ENCODE data around the gene ALG13.
"Not testable (repeated sequence)": the region's sequence is repeated elsewhere in the genome, so short reads cannot be mapped to it uniquely, and the experiment has no call there.

The ALG13 gene

GRCh38 chrX:111680988-111681779 lies at the start of gene ALG13:
Gene ALG13 (plus strand): TSS chrX:111681170. CDS start chrX:111681219, 49 bp downstream.
- H3K4me3 ChIP-seq (ENCODE audit: low read length), result peak within 1 kb of the TSS; percentile 70
- peak; percentile 54 for DNase-seq (ENCODE audit: low read depth)
- TF ChIP-seq, protein P1, sequence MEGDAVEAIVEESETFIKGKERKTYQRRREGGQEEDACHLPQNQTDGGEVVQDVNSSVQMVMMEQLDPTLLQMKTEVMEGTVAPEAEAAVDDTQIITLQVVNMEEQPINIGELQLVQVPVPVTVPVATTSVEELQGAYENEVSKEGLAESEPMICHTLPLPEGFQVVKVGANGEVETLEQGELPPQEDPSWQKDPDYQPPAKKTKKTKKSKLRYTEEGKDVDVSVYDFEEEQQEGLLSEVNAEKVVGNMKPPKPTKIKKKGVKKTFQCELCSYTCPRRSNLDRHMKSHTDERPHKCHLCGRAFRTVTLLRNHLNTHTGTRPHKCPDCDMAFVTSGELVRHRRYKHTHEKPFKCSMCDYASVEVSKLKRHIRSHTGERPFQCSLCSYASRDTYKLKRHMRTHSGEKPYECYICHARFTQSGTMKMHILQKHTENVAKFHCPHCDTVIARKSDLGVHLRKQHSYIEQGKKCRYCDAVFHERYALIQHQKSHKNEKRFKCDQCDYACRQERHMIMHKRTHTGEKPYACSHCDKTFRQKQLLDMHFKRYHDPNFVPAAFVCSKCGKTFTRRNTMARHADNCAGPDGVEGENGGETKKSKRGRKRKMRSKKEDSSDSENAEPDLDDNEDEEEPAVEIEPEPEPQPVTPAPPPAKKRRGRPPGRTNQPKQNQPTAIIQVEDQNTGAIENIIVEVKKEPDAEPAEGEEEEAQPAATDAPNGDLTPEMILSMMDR (conservative IDR thresholded peaks at IDR 0.05; ENCODE audit: low read depth, low read length), result peak; percentile 71

DNA sequence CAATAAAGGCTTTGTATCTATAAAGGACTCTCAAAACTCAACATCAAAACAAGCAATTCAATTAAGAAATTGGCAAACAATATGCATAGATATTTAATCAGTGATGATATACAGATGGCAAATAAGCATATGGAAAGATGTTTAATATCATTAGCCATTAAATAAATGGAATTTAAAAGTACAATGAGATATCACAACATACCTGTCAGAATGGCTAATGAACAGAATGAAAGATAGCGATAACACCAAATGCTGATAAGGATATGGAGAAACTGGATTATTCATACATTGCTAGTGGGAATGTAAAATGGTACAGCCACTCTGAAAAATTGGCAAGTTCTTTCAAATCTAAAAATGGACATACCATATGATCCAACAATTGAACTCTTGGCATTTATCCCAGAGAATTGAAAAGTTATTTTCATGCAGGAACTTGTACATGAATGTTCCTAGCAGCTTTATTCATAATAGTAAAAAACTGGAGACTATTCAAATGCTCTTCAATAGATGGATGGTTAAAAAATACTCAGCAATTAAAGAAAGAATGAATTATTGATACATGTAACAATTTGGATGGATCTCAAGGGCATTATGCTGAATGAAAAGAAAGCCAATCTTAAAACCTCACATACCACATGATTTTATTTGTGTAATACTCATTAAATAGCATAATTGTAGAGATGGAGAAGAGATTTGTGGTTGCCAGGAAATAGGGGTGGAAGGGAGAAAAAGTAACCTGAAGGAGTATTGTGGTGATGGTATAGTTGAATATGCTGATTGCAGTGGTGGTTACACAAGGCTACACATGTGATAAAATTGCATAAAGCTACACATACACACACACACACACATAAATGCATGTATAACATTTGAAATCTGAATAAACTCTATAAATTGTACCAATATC lies 45.9 kb upstream of the ALG13 start:
- TF ChIP-seq, protein P1 (conservative IDR thresholded peaks at IDR 0.05; ENCODE audit: low read depth, low read length), result no peak
- DNase-seq (ENCODE audit: low read depth), result no peak
- no peak overlapping the region for H3K4me3 ChIP-seq (ENCODE audit: low read length)

DNA sequence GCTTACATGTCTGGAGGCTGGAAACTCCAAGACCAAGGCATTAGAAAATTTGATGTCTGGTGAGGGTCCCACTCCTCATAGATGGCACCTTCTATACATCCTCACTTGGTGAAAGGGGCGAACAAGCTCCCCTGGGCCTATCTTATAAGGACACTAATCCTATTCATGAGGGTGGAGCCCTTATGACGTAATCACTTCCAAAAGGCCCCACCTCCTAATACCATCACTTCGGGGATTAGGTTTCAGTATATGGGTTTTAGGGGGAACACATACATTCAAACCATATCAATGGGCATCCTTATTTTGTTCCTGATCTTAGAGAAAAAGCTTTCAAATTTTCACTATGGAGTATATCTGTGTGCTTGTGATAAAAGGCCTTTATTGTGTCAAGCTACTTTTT lies 39.0 kb upstream of the ALG13 start:
- TF ChIP-seq, protein P1 (conservative IDR thresholded peaks at IDR 0.05; ENCODE audit: low read depth, low read length), result no peak
- no peak overlapping the region for H3K4me3 ChIP-seq (ENCODE audit: low read length)
- DNase-seq (ENCODE audit: low read depth), result no peak

DNA sequence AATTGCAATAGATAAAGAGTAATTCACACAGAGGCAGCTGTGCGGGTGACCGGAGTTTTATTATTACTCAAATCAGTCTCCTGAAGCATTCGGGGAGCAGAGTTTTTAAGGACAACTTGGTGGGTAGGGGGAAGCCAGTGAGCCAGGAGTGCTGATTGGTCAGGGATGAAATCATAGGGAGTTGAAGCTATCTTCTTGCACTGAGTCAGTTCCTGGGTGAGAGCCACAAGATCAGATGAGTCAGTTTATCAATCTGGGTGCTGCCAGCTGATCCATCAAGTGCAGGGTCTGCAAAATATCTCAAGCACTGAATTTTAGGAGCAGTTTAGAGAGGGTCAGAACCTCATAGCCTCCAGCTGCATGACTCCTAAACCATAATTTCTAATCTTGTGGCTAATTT lies 35.8 kb upstream of the ALG13 start:
- not testable (repeated sequence) for H3K4me3 ChIP-seq (ENCODE audit: low read length); DNase-seq (ENCODE audit: low read depth)

DNA sequence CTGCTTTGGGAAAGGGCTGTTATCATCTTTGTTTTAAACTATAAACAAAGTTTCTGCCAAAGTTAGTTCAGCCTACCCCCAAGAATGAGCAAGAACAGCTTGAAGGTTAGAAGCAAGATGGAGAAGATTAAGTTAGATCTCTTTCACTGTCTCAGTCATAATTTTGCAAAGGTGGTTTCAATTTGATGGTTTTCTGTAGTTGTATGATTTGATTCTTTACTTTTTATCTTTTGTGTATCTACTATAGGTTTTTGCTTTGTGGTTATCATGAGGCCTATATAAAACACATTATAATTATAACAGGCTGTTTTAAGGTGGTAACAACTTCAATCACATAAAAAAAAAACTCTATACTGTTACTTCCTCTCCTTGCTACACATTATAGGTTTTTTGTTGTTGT lies 35.4 kb upstream of the ALG13 start:
- no peak for DNase-seq (ENCODE audit: low read depth)
- no peak overlapping the region for H3K4me3 ChIP-seq (ENCODE audit: low read length)
- TF ChIP-seq, protein P1 (conservative IDR thresholded peaks at IDR 0.05; ENCODE audit: low read depth, low read length), result no peak

DNA sequence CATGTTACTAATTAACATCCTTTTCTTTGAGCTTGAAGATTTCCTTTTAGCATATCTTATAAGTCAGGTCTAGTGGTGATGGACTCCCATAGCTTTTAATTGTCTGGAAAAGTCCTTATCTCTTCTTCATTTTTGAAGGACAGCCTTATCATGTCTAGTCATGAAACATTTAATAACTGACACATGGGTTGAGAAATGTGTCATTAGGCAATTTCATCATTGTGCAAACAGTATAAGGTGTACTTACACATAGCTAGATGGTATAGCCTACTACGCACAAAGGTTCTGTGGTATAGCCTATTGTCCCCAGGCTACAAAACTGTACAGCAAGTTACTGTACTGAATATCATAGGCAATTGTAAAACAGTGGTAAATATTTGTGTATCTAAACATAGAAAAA lies 34.5 kb upstream of the ALG13 start:
- DNase-seq (ENCODE audit: low read depth), result no peak
- TF ChIP-seq, protein P1 (conservative IDR thresholded peaks at IDR 0.05; ENCODE audit: low read depth, low read length), result no peak

DNA sequence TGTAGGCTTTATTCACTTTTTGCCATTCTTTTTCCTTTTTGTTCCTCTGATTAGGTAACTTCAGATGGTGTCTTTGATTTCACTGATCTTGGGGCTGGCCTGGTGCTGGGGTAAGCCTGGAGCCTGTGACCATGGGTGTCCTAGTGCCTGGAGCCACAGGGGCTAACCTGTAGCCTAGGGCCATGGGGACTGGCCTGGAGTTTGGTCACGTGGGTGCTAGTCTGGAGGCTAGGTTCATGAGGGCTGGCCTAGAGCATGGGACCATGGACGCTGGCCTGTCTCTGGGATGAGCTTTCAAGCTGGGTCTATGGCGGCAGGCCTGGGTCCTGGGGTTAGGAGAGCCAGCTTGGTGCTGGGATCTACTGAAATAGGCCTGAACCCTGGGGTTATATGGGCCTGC lies 32.2 kb upstream of the ALG13 start:
- TF ChIP-seq, protein P1 (conservative IDR thresholded peaks at IDR 0.05; ENCODE audit: low read depth, low read length), result no peak
- no peak for DNase-seq (ENCODE audit: low read depth)
- no peak overlapping the region for H3K4me3 ChIP-seq (ENCODE audit: low read length)

More for the DNA sequence above, 34.5 kb upstream of the ALG13 start:
- H3K4me3 ChIP-seq (ENCODE audit: low read length), result no peak overlapping the region

Measured in retinal pigment epithelial cell (primary cell).